ENCODE data around the gene PTTG1IP.

PTTG1IP gene

GRCh38 chr21:44910229-44911067 is 37.0 kb upstream of the PTTG1IP start:
- Histone ChIP-seq H3K4me1 (ENCODE audit: control insufficient read depth in 1 of 2, insufficient read depth in 2 of 2, low read length in 2 of 2) (no peaks in the 10 kb centered on the region), H3K18ac (ENCODE audit: low read length) (no peak overlapping the region), H3K23ac (ENCODE audit: low read length) (no peak overlapping the region), H2AFZ (ENCODE audit: insufficient read depth, low read length, poor library complexity) (no peak overlapping the region), H3K27ac (ENCODE audit: low read depth, low read length) (no peak overlapping the region), H3K9ac (ENCODE audit: low read length) (no peak overlapping the region), H4K91ac (ENCODE audit: low read depth, low read length) (no peak overlapping the region), H3K9me3 (ENCODE audit: insufficient read depth, low read depth, low read length) (no peaks in the 10 kb centered on the region), H2BK120ac (ENCODE audit: insufficient read depth, low read length, poor library complexity) (no peak overlapping the region), H2BK5ac (ENCODE audit: low read depth, low read length, poor library complexity) (no peak overlapping the region), H3K4me3 (ENCODE audit: low read depth, low read length) (no peak overlapping the region), H3K79me2 (ENCODE audit: control insufficient read depth, insufficient read depth, low read length, poor library complexity) (no peaks in the 10 kb centered on the region), H3K36me3 (ENCODE audit: control insufficient read depth in 1 of 2, insufficient read depth in 2 of 2, low read length in 2 of 2) (no peaks in the 10 kb centered on the region), H4K12ac (ENCODE audit: low read depth, low read length) (no peak overlapping the region), H3K79me1 (ENCODE audit: low read length) (no peaks in the 10 kb centered on the region), H3K14ac (ENCODE audit: low read length) (no peak overlapping the region), H2BK12ac (ENCODE audit: low read length) (no peak overlapping the region), H4K8ac (ENCODE audit: low read depth, low read length) (no peak overlapping the region), H3K27me3 (ENCODE audit: insufficient read depth, low read length) (no peaks in the 10 kb centered on the region), H2AK5ac (ENCODE audit: low read length) (no peak overlapping the region), H3K4me2 (ENCODE audit: low read length) (no peak overlapping the region), H3K4ac (ENCODE audit: low read depth, low read length) (no peak overlapping the region)
- no CpG with 5 or more reads among the region's 27 CpGs for WGBS (ENCODE audit: extremely low coverage, insufficient coverage, insufficient read length)
- DNase-seq = no peak

- no peak overlapping the region for H2BK5ac ChIP-seq (ENCODE audit: low read depth, low read length, poor library complexity)
- H2AK5ac ChIP-seq (ENCODE audit: low read length) = no peak overlapping the region
- no peak overlapping the region for H3K9ac ChIP-seq (ENCODE audit: low read length)
- H3K27me3 ChIP-seq (ENCODE audit: insufficient read depth, low read length) = no peaks in the 10 kb centered on the region
- H3K4me1 ChIP-seq (ENCODE audit: control insufficient read depth in 1 of 2, insufficient read depth in 2 of 2, low read length in 2 of 2) = no peaks in the 10 kb centered on the region
- no peak overlapping the region for H3K4me2 ChIP-seq (ENCODE audit: low read length)
- H3K9me3 ChIP-seq (ENCODE audit: insufficient read depth, low read depth, low read length) = no peaks in the 10 kb centered on the region
- H3K36me3 ChIP-seq (ENCODE audit: control insufficient read depth in 1 of 2, insufficient read depth in 2 of 2, low read length in 2 of 2) = no peaks in the 10 kb centered on the region
- no peaks in the 10 kb centered on the region for H3K79me2 ChIP-seq (ENCODE audit: control insufficient read depth, insufficient read depth, low read length, poor library complexity)
- H3K4ac ChIP-seq (ENCODE audit: low read depth, low read length) = no peak overlapping the region
- H3K4me3 ChIP-seq (ENCODE audit: low read depth, low read length) = no peak overlapping the region
- H2AFZ ChIP-seq (ENCODE audit: insufficient read depth, low read length, poor library complexity) = no peak overlapping the region
- no peak overlapping the region for H2BK120ac ChIP-seq (ENCODE audit: insufficient read depth, low read length, poor library complexity)
- DNase-seq = no peak
- no peak overlapping the region for H4K91ac ChIP-seq (ENCODE audit: low read depth, low read length)
- H4K8ac ChIP-seq (ENCODE audit: low read depth, low read length) = no peak overlapping the region
- no CpG with 5 or more reads among the region's 9 CpGs for WGBS (ENCODE audit: extremely low coverage, insufficient coverage, insufficient read length)
- no peak overlapping the region for H3K27ac ChIP-seq (ENCODE audit: low read depth, low read length)
- no peak overlapping the region for H3K14ac ChIP-seq (ENCODE audit: low read length)
- no peaks in the 10 kb centered on the region for H3K79me1 ChIP-seq (ENCODE audit: low read length)
- H3K18ac ChIP-seq (ENCODE audit: low read length) = no peak overlapping the region
- H3K23ac ChIP-seq (ENCODE audit: low read length) = no peak overlapping the region
- no peak overlapping the region for H4K12ac ChIP-seq (ENCODE audit: low read depth, low read length)
- no peak overlapping the region for H2BK12ac ChIP-seq (ENCODE audit: low read length)
These were observed 36.2 kb upstream of the PTTG1IP start for GRCh38 chr21:44909719-44910118.

GRCh38 chr21:44908908-44909307 is 35.4 kb upstream of the PTTG1IP start:
- Histone ChIP-seq H3K4me3 (ENCODE audit: low read depth, low read length) (no peak overlapping the region), H3K23ac (ENCODE audit: low read length) (no peak overlapping the region), H3K4me2 (ENCODE audit: low read length) (no peak overlapping the region), H4K12ac (ENCODE audit: low read depth, low read length) (no peak overlapping the region), H2BK12ac (ENCODE audit: low read length) (no peak overlapping the region), H3K18ac (ENCODE audit: low read length) (no peak overlapping the region), H3K36me3 (ENCODE audit: control insufficient read depth in 1 of 2, insufficient read depth in 2 of 2, low read length in 2 of 2) (no peaks in the 10 kb centered on the region), H3K9me3 (ENCODE audit: insufficient read depth, low read depth, low read length) (peaks cover 4% of the 10 kb centered on the region), H2BK120ac (ENCODE audit: insufficient read depth, low read length, poor library complexity) (no peak overlapping the region), H3K27ac (ENCODE audit: low read depth, low read length) (no peak overlapping the region), H3K79me1 (ENCODE audit: low read length) (no peaks in the 10 kb centered on the region), H3K27me3 (ENCODE audit: insufficient read depth, low read length) (no peaks in the 10 kb centered on the region), H2AFZ (ENCODE audit: insufficient read depth, low read length, poor library complexity) (no peak overlapping the region), H3K79me2 (ENCODE audit: control insufficient read depth, insufficient read depth, low read length, poor library complexity) (no peaks in the 10 kb centered on the region), H3K4me1 (ENCODE audit: control insufficient read depth in 1 of 2, insufficient read depth in 2 of 2, low read length in 2 of 2) (no peaks in the 10 kb centered on the region), H3K4ac (ENCODE audit: low read depth, low read length) (no peak overlapping the region), H3K9ac (ENCODE audit: low read length) (no peak overlapping the region), H2AK5ac (ENCODE audit: low read length) (no peak overlapping the region), H4K8ac (ENCODE audit: low read depth, low read length) (no peak overlapping the region), H2BK5ac (ENCODE audit: low read depth, low read length, poor library complexity) (no peak overlapping the region), H3K14ac (ENCODE audit: low read length) (no peak overlapping the region), H4K91ac (ENCODE audit: low read depth, low read length) (no peak overlapping the region)
- no CpG with 5 or more reads among the region's 21 CpGs for WGBS (ENCODE audit: extremely low coverage, insufficient coverage, insufficient read length)
- no peak for DNase-seq

- H2BK5ac ChIP-seq (ENCODE audit: low read depth, low read length, poor library complexity) = no peak overlapping the region
- no peak overlapping the region for H4K8ac ChIP-seq (ENCODE audit: low read depth, low read length)
- WGBS (ENCODE audit: extremely low coverage, insufficient coverage, insufficient read length) = no CpG with 5 or more reads among the region's 25 CpGs
- no peaks in the 10 kb centered on the region for H3K79me1 ChIP-seq (ENCODE audit: low read length)
- no peak overlapping the region for H2AK5ac ChIP-seq (ENCODE audit: low read length)
- no peak overlapping the region for H4K12ac ChIP-seq (ENCODE audit: low read depth, low read length)
- no peak overlapping the region for H3K4me2 ChIP-seq (ENCODE audit: low read length)
- H3K18ac ChIP-seq (ENCODE audit: low read length) = no peak overlapping the region
- H2AFZ ChIP-seq (ENCODE audit: insufficient read depth, low read length, poor library complexity) = no peak overlapping the region
- no peak overlapping the region for H3K27ac ChIP-seq (ENCODE audit: low read depth, low read length)
- no peak overlapping the region for H3K9ac ChIP-seq (ENCODE audit: low read length)
- H3K4ac ChIP-seq (ENCODE audit: low read depth, low read length) = no peak overlapping the region
- H3K27me3 ChIP-seq (ENCODE audit: insufficient read depth, low read length) = no peaks in the 10 kb centered on the region
- no peaks in the 10 kb centered on the region for H3K36me3 ChIP-seq (ENCODE audit: control insufficient read depth in 1 of 2, insufficient read depth in 2 of 2, low read length in 2 of 2)
- peaks cover 4% of the 10 kb centered on the region for H3K9me3 ChIP-seq (ENCODE audit: insufficient read depth, low read depth, low read length)
- no peak overlapping the region for H2BK12ac ChIP-seq (ENCODE audit: low read length)
- no peaks in the 10 kb centered on the region for H3K4me1 ChIP-seq (ENCODE audit: control insufficient read depth in 1 of 2, insufficient read depth in 2 of 2, low read length in 2 of 2)
- peak in 1 of 2 donors; percentile 34 for DNase-seq
- no peaks in the 10 kb centered on the region for H3K79me2 ChIP-seq (ENCODE audit: control insufficient read depth, insufficient read depth, low read length, poor library complexity)
- H2BK120ac ChIP-seq (ENCODE audit: insufficient read depth, low read length, poor library complexity) = no peak overlapping the region
- no peak overlapping the region for H3K4me3 ChIP-seq (ENCODE audit: low read depth, low read length)
- no peak overlapping the region for H4K91ac ChIP-seq (ENCODE audit: low read depth, low read length)
- H3K23ac ChIP-seq (ENCODE audit: low read length) = no peak overlapping the region
- H3K14ac ChIP-seq (ENCODE audit: low read length) = no peak overlapping the region
These were observed 34.7 kb upstream of the PTTG1IP start for GRCh38 chr21:44907966-44908895.

Measured in trophoblast cell (in vitro differentiated cells and primary cell).